NCI-H510A (cell line): Measurements from ENCODE around the gene HIF3A.
A peak's percentile ranks its signal among the peaks of the same experiment; 100 is the strongest.

Source experiments
- DNase-seq: peaks from one replicate; lab custom pipeline; 2025; lab: John Stamatoyannopoulos, UW

HIF3A gene

DNA sequence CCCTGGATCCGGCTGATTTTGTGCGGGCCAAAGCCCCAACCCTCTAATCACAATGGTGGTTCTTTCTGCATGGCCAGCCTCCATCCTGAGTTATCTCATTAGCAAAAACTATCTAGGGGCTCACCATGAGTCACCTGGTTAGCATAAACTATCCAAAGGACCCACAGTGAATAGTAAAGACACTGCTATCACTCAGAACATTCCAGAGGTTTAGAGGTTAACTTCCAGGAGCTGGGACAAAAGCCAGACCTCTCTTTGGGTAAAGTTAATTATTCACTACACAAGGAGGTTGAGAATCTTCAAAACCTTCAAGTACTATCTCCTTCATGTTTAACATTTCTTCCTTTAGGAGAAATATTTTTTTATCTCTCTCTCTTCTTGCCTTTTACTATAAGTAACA lies 31.2 kb downstream of the HIF3A start:
- DNase-seq: no peak

DNA sequence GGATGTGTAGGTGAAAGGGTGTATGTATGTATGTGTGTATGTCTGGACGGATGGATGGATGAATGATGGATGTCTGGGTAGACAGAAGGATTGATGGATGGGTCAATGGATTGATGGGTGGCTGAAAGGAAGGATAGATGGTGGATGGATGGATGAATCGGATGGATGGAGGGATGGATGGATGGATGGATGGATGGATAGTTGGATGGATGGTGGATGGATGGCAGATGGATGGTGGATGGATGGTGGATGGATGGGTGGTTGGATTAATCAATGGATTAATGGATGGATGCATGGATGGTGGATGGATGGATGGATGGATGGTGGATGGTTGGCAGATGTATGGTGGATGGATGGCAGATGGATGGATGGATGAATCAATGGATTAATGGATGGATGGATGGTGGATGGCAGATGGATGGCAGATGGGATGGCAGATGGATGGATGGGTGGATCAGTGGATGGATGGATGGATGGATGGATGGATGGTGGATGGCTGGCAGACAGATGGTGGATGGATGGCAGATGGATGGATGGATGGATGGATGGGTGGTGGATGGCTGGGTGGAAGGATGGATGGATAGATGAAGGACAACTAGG lies 33.6 kb downstream of the HIF3A start:
- no peak for DNase-seq

DNA sequence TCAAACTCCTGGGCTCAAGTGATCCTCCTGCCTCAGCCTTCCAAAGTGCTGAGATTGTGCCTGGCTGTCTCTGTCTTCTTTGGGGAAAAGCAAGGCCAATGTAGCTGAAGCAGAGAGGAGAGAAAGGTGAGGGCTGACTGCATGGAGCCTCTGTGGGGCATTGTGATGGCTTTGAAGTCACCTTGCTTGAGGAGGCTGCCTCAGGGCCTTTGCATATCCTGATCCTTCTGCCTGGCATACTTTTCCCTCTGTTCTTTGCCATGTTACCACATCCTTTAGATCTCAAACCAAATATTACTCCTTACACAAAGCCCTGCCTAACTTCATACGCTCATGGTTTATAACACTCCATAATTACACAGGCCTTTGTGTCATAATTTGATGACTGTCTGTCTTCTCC lies 40.6 kb downstream of the HIF3A start:
- no peak for DNase-seq

DNA sequence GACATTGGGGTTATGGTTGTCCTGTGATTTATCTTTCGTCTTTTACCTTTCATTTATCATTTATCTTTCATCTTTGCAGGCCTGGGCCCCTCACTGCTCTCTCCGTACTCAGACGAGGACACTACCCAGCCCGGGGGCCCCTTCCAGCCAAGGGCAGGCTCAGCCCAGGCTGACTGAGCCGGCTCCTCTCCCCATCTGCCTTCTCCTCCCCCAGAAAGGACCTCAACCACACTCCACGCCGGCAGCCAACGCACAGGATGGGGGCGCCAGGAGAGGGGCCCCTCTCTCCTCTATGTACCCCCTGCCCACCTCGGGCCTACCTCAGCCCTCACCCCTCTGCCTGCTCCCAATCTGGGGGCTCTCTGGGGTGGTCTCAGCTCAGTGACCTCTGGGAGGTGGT lies 42.6 kb downstream of the HIF3A start:
- no peak for DNase-seq

DNA sequence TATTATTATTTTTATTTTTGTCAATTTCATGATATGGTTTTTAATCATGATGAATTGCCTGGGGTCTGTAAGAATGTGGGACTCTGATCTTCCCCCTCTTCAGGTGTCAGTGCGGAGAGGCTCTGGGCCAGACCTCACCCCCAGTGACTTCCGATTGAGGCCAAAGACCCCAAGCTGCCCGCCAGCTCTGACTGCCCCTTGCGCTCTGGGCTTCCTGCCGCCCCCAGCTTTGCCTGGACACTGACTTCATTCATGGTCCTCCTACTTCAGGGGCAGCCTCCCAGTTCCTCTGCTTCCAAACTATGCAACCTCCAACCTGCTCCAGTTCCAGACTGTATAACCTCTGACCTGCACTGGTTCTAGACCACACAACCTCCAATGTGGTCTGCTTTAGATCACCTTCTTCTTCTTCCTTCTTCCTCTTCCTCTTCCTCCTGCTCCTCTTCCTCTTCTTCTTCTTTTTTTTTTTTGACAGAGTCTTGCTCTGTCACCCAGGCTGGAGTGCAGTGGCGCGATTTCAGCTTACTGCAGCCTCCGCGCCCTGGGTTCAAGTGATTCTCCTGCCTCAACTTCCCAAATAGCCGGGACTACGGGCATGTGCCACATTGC lies 43.3 kb downstream of the HIF3A start:
- no peak for DNase-seq

DNA sequence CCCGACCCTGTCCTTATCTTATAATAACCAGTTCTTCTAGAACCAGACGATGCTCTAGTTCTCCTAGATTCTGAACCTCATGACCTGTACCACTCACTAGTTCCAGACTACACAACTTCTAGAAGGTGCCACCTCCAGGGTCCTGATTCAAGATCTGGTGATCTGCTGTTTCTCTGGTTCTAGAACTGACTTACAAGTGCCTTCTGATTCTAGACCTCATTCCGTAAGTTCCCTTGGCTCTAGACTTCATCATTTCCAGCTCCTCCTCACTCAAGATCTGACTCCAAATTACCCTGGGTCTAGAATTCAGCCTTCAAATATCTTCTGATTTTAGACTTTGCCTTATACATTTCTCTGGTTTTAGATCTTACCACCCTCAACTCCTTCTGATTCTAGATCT lies 45.1 kb downstream of the HIF3A start:
- no peak for DNase-seq

DNA sequence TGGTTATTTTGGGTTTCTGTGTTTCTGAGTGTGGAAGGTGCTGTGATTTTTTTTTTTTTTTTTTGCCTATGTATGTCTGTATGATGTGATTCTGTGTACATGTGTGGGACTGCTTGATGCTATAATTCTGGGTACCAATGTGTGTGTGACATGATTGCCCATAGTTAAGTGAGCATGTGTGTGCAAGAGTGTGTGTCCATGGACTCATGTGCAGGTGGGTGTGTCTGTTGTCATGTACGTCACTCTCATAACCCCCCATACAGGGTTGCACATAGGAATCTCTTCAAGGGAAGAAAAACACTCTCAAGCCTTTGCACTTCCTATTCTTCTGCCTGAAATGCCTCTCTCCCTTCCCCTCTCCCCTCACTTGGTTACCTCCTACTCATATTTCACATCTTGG lies 47.5 kb downstream of the HIF3A start:
- DNase-seq: no peak

DNA sequence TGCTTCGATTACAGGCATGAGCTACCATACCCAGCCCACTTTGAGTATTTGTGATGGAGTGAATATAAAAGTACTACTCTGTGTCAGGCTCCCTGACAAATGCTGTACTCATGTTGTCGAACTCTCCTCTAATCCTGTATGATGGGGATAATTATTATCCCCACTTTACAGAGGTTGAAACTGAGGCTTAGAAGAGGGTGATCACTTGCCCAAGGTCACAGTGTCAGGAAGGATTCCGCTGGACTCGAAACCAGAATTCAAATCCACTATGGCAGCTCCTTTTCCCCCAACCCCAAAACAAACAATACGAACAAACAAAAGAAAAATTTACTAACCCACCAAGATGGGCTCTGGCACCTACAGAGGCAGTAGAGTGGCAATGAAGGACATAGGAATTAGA lies 48.3 kb downstream of the HIF3A start:
- no peak for DNase-seq

DNA sequence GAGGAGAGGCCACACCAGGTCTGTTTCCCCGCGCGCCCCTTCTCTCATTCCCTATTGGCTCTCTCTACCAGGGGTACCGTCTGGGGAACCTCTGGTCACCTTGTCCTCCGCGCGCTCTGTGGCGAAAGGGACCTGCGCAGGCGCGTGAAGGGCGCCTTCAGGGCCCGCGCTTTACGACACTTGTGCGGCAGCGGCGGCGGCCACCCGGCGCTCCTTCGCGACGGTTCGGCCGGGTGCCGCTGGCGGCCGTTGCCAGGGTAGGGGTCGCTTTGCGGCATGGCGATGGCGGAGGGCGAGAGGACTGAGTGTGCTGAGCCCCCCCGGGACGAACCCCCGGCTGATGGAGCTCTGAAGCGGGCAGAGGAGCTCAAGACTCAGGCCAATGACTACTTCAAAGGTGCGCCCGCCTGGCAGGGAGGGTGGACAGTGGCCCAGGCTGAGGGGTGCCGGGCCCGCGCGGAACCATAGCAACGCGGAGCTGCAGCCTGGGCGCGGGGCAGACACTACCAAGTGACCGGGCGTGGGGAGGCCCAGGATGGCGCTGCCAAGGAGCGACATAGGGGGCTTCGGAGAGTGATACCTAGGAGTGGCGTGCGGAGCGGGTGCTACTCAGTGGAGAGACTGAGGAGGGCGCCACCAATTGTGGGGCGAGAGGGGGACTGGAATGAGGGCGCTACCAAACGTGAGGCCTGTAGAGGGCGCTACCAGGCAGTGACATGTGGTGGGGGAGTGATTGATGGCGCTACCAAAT lies 50.2 kb downstream of the HIF3A start, which contains the start of gene PPP5C:
Gene PPP5C (plus strand): TSS at position 267 of the 751 bp plus-strand sequence. CDS start 10 bp downstream, at position 277.
- DNase-seq: peak; percentile 94

DNA sequence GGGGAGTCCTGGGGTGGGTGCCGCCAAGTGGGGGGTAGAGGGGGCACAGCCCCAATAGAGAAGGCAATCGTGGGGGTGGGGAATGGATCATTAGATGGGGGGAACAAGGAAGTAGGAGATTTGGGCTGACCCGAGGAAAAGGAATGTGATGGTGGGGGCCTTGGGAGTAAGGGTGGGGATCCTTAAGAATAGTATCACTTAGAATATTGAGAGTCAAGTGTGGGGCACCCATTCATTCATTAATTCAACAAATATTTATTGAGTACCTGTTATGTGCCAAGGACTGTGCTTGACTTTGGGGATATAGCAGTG lies 50.7 kb downstream of the HIF3A start:
- DNase-seq: no peak

DNA sequence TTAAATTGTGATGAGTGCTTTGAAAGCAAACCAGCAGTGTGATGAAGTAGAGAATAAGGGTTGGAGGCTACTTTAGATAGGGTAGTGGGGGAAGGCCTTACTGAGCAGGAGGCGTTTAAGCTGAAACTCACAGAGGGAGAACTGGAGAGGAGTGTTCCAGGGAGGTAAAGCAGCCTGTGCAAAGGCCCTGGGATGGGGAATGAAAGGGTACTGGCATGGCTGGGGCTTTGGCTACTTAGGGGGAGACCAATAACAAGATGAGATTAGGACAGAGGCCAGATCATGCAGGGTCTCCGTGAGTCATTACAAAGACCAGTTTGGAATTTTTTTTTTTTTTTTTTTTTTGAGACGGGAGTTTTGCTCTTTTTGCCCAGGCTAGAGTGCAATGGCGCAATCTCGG lies 51.1 kb downstream of the HIF3A start:
- no peak for DNase-seq

DNA sequence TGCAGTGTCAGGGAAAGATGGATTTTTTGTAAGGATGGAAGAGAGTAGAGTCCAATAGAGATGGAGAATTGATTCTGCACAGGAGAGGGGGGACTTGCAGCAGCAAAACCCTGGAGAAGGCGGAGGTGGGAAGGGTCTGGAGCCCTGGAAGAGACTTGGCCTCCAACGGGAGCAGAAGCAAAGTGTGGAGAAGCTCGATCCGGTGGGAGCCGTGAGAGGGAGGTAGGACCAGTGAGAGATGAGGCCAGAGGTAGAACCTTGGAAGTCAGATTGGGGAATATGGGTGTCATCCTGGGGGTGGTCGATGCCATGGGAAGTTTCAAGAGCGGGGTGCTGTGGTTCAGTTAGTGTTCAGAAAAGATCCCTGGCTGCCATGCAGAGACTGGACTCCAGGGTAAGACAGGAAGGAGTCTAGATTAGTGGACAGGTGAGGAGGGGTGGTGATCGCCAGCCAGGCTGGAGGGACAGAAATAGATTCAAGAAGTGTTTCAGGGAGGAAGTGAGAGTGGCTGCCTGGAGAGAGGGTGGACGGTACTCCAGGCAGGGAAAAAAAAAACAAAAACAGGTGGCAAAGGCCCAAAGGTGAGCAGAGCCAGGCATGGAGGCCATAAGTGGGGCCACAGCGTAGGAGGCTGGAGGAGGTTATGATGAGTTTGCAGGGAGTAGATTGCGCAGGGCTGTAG lies 52.6 kb downstream of the HIF3A start:
- no peak for DNase-seq

DNA sequence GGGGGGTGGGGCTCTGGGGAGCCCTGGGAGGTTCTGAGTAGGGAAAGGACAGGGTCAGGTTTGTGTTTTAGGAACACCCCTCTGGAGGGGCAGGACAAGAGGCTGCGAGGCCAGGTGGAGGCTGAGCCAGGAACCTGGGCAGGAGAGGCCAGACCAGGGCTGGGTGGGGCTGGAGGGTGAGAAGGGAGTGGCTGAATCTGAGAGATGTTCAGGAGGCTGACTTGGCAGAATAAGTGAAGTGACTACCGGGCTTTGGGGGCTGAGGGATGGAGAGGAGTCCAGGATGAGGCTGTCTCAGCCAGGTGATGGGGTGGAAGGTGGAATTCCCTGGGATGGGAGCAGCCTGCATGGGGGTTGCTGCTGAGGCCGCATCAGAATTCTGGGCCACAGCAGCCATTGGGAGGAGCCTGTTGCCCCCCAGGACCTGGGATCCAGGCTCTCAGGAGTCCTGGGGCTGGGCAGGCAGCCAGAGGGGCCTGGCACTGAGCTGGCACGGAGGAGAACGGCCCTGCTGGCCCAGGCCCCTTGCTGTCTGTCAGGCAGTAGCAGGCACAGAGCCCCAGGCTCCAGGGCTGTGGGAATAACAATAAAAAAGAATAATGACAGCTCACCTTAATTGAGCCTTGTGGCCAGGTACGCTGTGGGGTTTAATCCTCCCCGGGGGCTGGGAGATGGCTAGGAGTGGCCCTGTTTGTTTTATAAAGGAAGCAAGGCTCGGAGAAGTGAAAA lies 53.4 kb downstream of the HIF3A start:
- DNase-seq: no peak

DNA sequence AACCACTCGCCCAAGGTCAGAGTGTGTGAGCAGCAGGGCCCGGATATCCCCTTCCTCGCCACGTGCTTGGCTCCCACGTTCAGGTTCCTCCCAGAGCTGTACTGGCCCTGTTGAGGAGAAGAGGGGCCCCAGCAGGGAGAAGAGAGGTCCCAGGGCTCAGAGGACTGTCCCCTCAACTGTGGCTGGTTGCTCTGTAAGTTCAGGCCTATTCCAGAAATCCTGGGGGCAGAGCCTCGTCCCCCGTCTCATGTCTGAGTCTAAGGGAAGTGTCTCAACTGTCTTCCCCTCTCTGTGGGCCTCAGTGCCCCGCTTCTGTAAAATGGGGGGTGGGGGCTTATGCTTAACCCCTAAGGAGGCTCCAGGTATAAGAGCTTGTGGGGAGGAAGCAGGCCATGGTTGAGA lies 53.9 kb downstream of the HIF3A start:
- no peak for DNase-seq

DNA sequence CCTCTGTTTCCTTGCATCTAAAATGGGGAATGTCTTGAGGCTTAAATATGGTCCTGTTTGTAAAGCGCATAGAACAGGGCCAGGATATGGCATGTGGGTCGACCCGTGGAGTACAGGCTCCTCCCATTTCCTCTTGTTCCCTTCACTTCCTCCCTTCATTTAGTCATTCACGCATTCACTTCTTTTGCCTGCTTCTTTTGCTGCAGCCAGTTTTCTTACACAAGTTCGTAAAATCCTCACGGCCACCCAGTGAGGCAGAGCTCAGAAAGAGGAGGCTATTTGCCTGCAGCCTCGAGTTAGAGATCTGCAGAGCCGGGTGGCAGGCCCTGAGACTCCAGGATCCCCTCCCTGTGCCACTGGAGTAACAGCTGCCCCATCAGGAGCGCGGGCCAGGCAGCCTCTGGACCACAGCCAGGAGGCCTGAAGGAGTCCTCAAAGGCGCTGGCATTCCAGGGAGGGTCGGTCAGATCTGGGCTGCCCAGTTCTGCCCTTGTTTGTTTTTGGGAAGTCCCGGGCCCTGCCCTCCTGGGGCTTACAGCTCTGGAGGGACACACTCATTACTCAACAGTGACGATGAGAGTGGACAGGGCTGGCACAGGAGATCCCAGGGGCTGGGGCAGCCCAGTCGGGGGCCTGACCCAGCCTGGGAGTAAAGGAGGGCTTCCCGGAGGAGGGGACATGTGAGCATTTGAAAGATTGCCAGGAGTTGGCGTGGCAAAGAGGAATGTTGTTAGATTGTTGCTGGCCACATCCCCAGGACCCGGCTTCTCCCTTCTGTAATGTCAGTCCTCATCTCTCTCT lies 54.6 kb downstream of the HIF3A start:
- DNase-seq: no peak

DNA sequence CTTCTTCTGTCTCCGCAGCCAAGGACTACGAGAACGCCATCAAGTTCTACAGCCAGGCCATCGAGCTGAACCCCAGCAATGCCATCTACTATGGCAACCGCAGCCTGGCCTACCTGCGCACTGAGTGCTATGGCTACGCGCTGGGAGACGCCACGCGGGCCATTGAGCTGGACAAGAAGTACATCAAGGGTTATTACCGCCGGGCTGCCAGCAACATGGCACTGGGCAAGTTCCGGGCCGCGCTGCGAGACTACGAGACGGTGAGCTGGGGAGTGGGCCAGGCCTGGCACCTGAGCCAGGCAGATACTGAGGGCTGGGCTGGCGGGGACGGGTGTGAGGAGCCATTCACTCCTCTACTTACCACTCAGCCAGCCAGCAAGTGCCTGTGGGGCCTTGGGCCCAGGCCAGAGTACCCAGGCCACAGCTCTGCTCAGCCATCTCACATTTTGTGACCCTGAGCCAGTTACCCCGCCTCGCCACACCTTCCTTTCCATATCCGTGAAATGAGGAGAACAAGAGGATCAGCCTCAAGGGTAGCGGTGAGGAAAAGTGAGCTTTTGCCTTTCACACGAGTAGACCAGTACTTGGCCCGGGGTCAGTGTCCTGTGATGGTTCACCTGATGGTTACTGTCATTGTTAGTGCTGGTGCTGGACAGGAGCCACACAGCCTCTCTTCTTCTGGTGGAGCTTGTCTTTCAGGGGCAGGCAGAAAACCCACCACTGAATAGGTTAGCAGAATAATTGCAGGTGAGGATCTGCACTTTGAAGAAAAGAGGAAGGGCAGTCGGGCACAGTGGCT lies 57.1 kb downstream of the HIF3A start:
- no peak for DNase-seq

DNA sequence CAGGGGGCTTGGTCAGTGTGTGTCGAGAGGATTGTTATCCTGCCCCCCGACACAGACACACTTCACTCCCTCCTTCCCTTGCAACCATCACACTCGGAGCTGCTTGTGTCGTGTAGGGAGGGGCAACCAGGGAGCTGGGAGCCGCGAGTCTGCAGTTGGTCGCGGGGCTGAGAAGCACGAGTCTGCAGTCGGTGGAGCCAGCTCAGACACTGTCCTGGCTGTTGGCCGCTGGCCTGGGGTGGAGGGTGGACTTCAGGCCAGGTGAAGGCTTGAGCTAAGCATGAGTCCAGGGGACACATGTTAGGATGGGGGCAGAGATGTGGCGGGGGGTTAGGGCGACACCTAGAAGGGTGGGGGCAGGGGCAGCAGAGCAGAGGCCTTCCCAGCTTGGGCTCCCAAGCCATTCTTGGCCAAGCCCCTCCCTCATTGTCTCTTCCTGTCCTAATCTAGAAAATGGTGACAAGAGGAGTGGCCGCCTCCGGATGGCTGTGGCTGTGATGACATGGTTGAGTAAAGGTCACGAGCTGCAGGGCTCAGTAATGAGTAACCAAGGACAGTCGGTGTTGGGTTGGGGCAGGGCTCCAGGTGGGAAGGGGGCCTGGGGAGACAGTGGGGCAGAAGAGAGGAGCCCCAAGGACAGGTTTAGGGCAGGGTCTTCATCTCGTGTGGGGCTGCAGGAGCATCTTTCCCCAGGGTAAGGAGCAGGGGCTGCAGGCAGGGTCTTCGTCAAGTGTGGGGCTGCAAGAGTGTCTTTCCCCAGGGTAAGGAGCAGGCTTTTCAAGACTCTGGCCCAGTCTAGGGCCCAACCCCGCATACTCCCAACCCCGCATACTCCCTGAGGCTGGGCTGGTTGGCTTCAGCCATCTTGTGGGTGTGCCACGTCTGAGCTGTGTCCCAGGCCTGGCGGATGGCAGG lies 58.6 kb downstream of the HIF3A start:
- no peak for DNase-seq

DNA sequence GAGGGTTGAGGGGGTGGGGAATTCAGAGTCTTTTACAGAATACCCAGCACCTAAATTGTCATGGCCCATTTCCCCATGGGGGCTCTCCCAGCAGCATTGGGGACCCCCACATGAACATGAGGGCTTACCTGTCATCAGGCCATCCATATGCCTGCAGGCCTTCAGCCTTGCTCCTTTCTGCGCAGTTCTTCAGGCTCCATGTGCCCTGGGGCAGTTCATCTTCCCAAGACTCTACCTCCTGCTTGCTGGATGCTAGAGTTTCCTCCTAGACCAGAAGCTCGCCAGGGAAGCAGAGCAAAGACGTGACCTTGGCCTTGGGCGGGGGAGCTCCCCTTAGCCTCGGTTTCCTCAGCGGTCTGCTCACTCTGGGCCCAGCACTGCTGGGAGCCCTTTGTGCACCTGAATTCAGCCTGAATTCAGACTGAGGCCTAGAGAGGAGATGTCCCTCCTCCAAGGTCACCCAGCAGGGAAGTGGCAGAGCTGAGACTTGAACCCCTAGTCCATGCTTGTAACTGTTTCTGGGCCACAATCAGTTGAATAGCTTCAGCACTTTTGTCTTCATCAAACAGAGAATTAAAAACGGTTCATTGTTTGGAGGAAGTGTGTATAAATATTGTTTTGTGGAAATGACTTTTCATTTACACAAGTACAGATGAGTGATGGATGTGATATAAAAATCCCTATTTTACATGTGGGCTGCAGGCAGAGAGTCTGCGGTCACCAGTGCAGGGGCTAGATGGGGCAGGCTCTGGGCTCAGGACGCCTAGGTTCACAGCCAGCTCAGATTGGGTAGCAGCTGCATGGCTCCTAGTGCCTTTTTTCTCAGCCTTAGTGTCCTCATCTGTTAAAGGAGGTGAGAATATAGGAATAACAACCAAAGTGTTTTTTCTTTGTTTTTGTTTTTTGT lies 59.6 kb downstream of the HIF3A start:
- no peak for DNase-seq
